ENCODE data around the gene MOB4. TPM values are rescaled to one million over a fixed set of nuclear protein-coding genes. Genes with fewer than 3 reads are reported as not detected.

Gene MOB4
- total and polyA plus RNA-seq, 10 of the 15 experiments (the other 5 are each of a cell fraction or from before 2014, with no cell fraction given): 13.5 to 44.2 (median 32.4) TPM

DNA sequence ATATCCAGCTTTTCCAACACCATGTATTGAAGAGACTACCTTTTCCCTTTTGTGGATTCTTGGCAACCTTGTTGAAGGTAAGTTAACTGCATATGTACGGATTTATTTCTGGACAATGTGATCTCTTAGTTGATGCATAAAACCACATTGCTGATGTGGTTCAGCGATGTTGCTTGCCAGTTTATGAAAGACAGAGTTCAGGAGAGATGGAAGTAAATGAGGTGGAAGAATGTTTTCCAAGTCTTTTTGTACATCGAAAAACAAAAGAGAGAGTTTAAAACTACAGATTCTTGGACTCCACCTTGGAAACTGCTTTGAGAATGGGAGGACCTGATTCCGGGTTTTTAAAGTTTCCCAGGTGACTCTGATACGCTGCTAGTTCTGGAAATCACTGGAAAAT lies 43.8 kb downstream of the MOB4 start:
- BruUV-seq (replicated peaks): no TSS peak
- ChIA-PET SMC1A (ENCODE audit: uncharacterized antibody, unreplicated experiment) (interaction anchor here (1.2 kb wide), 1 partner anchor 112 kb away, joined by 8 read pairs; no protein-coding TSS in a partner anchor), RAD21 (ENCODE audit: unreplicated experiment) (no interaction called here)

More for the DNA sequence above, 43.8 kb downstream of the MOB4 start:
- H4K20me1 ChIP-seq (ENCODE audit: control insufficient read depth, insufficient read depth): no peaks in the 10 kb centered on the region
- no peak overlapping the region for H3K4me2 ChIP-seq (ENCODE audit: control insufficient read depth, insufficient read depth)
- no peaks in the 10 kb centered on the region for H3K9me3 ChIP-seq (replicated peaks; ENCODE audit: control insufficient read depth, insufficient read depth, low read length)
- ATAC-seq: no peak
- ChIA-PET POLR2A (no interaction called here), CTCF (interaction anchor here (1.3 kb wide), 1 partner anchor 20 kb away, joined by 4 read pairs; no protein-coding TSS in a partner anchor)
- H2AFZ ChIP-seq (ENCODE audit: control insufficient read depth, low read depth, low read length): no peak overlapping the region
- 96% methylated on average over 5 of the region's 5 CpGs for WGBS (ENCODE audit: insufficient coverage, insufficient replicate concordance, low lambda C conversion rate, missing lambda C conversion rate)
- in situ Hi-C loops (cut with MboI) (no loop called here), intact Hi-C loops (cut with micrococcal nuclease; ENCODE audit: unreplicated experiment) (no loop called here)
- H3K9ac ChIP-seq (ENCODE audit: control insufficient read depth, insufficient read depth, low read length): no peak overlapping the region
- DNase-seq (ENCODE audit: low read depth, low spot score): no peak
- H3K36me3 ChIP-seq (ENCODE audit: control insufficient read depth in 2 of 2, insufficient read depth in 2 of 2, low read length in 1 of 2): peaks cover 0 to 2% of the 10 kb centered on the region in 2 experiments; a peak in 1 of 4 replicates
- TF ChIP-seq BCL11A (IDR thresholded peaks at IDR 0.05; ENCODE audit: low read depth, low read length) (no peak), SUZ12 (IDR thresholded peaks at IDR 0.05; ENCODE audit: unreplicated experiment) (no peak), POLR2A (IDR thresholded peaks at IDR 0.05; ENCODE audit: low read depth, low read length) (no peak), SMAD1 (IDR thresholded peaks at IDR 0.05; ENCODE audit: low read depth, partially characterized antibody) (no peak), TAF1 (IDR thresholded peaks at IDR 0.05; ENCODE audit: borderline replicate concordance, low read depth, low read length) (no peak), EGR1 (IDR thresholded peaks at IDR 0.05; ENCODE audit: borderline replicate concordance in 1 of 2, low read depth in 2 of 2, low read length in 2 of 2) (no peak), HDAC6 (IDR thresholded peaks at IDR 0.05; ENCODE audit: unreplicated experiment) (no peak), MEF2B (IDR thresholded peaks at IDR 0.05; ENCODE audit: partially characterized antibody, poor library complexity, severe bottlenecking) (no peak), FOXM1 (IDR thresholded peaks at IDR 0.05; ENCODE audit: low read depth, low read length) (no peak), PML (IDR thresholded peaks at IDR 0.05; ENCODE audit: low read length) (no peak), SMARCA5 (IDR thresholded peaks at IDR 0.05) (no peak)
- TF ChIP-seq, protein P1, sequence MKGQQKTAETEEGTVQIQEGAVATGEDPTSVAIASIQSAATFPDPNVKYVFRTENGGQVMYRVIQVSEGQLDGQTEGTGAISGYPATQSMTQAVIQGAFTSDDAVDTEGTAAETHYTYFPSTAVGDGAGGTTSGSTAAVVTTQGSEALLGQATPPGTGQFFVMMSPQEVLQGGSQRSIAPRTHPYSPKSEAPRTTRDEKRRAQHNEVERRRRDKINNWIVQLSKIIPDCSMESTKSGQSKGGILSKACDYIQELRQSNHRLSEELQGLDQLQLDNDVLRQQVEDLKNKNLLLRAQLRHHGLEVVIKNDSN (IDR thresholded peaks at IDR 0.05; ENCODE audit: borderline replicate concordance, extremely low read length, insufficient read depth, low read depth, low read length): no peak
- TF ChIP-seq, protein P2, sequence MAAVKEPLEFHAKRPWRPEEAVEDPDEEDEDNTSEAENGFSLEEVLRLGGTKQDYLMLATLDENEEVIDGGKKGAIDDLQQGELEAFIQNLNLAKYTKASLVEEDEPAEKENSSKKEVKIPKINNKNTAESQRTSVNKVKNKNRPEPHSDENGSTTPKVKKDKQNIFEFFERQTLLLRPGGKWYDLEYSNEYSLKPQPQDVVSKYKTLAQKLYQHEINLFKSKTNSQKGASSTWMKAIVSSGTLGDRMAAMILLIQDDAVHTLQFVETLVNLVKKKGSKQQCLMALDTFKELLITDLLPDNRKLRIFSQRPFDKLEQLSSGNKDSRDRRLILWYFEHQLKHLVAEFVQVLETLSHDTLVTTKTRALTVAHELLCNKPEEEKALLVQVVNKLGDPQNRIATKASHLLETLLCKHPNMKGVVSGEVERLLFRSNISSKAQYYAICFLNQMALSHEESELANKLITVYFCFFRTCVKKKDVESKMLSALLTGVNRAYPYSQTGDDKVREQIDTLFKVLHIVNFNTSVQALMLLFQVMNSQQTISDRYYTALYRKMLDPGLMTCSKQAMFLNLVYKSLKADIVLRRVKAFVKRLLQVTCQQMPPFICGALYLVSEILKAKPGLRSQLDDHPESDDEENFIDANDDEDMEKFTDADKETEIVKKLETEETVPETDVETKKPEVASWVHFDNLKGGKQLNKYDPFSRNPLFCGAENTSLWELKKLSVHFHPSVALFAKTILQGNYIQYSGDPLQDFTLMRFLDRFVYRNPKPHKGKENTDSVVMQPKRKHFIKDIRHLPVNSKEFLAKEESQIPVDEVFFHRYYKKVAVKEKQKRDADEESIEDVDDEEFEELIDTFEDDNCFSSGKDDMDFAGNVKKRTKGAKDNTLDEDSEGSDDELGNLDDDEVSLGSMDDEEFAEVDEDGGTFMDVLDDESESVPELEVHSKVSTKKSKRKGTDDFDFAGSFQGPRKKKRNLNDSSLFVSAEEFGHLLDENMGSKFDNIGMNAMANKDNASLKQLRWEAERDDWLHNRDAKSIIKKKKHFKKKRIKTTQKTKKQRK (IDR thresholded peaks at IDR 0.05; ENCODE audit: low read depth, low read length): no peak
- TF ChIP-seq, protein P3, sequence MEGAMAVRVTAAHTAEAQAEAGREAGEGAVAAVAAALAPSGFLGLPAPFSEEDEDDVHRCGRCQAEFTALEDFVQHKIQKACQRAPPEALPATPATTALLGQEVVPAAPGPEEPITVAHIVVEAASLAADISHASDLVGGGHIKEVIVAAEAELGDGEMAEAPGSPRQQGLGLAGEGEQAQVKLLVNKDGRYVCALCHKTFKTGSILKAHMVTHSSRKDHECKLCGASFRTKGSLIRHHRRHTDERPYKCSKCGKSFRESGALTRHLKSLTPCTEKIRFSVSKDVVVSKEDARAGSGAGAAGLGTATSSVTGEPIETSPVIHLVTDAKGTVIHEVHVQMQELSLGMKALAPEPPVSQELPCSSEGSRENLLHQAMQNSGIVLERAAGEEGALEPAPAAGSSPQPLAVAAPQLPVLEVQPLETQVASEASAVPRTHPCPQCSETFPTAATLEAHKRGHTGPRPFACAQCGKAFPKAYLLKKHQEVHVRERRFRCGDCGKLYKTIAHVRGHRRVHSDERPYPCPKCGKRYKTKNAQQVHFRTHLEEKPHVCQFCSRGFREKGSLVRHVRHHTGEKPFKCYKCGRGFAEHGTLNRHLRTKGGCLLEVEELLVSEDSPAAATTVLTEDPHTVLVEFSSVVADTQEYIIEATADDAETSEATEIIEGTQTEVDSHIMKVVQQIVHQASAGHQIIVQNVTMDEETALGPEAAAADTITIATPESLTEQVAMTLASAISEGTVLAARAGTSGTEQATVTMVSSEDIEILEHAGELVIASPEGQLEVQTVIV (IDR thresholded peaks at IDR 0.05; ENCODE audit: borderline replicate concordance, partially characterized antibody): no peak
- TF ChIP-seq, protein P4, sequence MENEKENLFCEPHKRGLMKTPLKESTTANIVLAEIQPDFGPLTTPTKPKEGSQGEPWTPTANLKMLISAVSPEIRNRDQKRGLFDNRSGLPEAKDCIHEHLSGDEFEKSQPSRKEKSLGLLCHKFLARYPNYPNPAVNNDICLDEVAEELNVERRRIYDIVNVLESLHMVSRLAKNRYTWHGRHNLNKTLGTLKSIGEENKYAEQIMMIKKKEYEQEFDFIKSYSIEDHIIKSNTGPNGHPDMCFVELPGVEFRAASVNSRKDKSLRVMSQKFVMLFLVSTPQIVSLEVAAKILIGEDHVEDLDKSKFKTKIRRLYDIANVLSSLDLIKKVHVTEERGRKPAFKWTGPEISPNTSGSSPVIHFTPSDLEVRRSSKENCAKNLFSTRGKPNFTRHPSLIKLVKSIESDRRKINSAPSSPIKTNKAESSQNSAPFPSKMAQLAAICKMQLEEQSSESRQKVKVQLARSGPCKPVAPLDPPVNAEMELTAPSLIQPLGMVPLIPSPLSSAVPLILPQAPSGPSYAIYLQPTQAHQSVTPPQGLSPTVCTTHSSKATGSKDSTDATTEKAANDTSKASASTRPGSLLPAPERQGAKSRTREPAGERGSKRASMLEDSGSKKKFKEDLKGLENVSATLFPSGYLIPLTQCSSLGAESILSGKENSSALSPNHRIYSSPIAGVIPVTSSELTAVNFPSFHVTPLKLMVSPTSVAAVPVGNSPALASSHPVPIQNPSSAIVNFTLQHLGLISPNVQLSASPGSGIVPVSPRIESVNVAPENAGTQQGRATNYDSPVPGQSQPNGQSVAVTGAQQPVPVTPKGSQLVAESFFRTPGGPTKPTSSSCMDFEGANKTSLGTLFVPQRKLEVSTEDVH (IDR thresholded peaks at IDR 0.05; ENCODE audit: low read depth, partially characterized antibody): no peak
- H3K27ac ChIP-seq (ENCODE audit: control insufficient read depth, insufficient read depth): no peak overlapping the region
- no peaks in the 10 kb centered on the region for H3K27me3 ChIP-seq (replicated peaks in 1 of 2; ENCODE audit: control insufficient read depth in 2 of 2, insufficient read depth in 2 of 2, low read length in 1 of 2)
- no peak for FAIRE-seq
- H3K79me2 ChIP-seq (ENCODE audit: control insufficient read depth, insufficient read depth, low read length): no peaks in the 10 kb centered on the region
- no peaks in the 10 kb centered on the region for H3K4me1 ChIP-seq (ENCODE audit: control insufficient read depth, insufficient read depth, low read length)
- no peak overlapping the region for H3K4me3 ChIP-seq
